GM21390 (cell line): ENCODE measurements around the gene RMND5A.

Source experiments
- ATAC-seq: cut with Tn5 transposase; IDR thresholded peaks from one replicate; pipeline ENCODE4 v1.9.1; 2021; ENCODE audit not compliant: unreplicated experiment

The RMND5A gene

GRCh38 chr2:86790134-86790675 is 70.1 kb downstream of the RMND5A start:
- ATAC-seq = no peak

- ATAC-seq = no peak
These were observed 70.8 kb downstream of the RMND5A start, which contains the start of gene CD8A for GRCh38 chr2:86790676-86791572. TSS of gene CD8A (minus strand) at chr2:86790913. CDS start at chr2:86790825, 88 bp downstream.

- no peak for ATAC-seq
These were observed 71.5 kb downstream of the RMND5A start for GRCh38 chr2:86791573-86791972.

DNA sequence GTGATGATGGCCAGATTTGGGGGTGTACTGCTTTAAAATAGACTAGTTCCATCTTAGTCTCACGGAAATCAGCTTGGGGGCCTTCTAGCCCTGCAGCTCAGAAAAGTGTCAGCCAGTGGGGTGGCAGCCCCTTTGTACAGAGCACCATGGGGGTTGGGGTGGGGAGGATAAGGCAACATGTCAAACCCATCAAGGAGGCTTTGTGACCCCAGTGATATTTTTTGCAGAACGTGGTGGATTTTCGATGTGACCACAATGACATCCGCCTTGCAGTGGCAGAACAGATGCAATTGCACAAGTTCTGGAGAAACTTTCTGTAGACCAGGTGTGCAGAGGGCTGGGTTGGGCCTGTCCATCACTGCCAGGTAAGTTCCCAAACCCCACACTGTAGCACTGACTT is 73.7 kb downstream of the RMND5A start:
- no peak for ATAC-seq

- ATAC-seq = no peak
These were observed 74.8 kb downstream of the RMND5A start for GRCh38 chr2:86794861-86795260.

DNA sequence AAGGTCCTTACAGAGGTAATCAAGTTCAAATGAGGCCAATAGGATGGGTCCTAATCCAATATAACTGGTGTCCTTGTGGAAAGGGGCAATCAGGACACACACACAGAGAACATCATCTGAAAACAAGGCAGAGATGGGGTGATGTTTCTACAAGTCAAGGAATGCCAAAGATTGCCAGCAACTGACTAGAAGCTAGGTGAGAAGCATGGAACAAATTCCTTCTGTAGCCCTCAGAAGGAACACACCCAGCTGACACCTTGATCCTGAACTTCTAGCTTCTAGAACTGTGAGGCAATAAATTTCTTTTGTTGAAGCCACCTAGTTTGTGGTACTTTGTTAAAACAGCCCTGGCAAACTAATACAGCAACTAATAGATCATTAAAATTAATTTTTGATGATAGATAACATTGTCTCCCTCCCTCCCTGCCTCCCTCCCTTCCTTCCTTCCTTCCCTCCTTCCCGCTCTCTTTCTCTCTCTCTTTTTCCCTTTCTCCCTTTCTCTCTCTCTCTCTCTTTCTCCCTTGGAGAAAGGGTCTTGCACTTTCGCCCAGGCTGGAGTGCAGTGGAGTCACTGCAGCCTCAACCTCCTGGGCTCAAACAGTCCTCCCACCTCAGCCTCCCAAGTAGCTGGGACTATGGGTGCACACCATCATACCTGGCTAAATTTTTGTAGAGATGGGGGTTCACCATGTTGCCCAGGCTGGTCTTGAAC is 80.9 kb downstream of the RMND5A start:
- no peak for ATAC-seq

DNA sequence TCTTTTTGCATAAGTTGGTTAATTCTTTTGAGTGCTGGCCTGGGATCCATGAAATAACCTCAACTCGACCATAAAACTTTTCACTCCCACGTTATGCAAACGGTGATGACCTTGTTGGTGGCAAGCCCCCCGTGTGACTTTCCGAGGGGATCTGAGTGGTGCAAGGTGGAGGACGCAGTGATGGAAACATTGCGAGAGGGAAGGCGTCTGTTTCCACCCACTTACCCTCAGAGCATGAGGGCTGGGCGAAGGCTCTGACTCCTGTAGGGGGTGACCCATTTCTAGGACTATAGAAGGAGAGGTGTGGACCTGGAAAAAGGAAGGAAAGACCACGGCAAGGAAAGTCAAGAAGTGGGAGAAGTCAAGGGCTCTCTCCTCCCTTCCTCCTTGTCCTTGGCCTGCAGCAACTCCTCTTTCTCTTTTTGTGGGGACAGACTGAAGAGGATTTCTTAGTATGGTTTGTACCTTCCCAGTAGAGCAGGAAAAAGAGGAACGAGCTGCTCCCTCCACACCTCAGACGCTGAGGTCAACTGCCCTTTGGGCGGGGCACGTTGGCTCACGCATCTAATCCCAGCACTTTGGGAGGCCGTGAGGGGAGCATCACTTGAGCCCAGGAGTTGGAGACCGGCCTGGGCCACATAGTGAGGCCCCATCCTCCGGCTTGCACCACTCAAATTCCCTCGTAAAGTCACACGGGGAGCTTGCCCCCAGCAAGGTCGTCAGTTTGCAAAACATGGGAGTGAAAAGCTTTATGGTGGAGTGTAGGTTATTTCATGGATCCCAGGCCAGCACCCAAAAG is 86.2 kb downstream of the RMND5A start:
- no peak for ATAC-seq

- no peak for ATAC-seq
These were observed 87.0 kb downstream of the RMND5A start for GRCh38 chr2:86807133-86807467.

DNA sequence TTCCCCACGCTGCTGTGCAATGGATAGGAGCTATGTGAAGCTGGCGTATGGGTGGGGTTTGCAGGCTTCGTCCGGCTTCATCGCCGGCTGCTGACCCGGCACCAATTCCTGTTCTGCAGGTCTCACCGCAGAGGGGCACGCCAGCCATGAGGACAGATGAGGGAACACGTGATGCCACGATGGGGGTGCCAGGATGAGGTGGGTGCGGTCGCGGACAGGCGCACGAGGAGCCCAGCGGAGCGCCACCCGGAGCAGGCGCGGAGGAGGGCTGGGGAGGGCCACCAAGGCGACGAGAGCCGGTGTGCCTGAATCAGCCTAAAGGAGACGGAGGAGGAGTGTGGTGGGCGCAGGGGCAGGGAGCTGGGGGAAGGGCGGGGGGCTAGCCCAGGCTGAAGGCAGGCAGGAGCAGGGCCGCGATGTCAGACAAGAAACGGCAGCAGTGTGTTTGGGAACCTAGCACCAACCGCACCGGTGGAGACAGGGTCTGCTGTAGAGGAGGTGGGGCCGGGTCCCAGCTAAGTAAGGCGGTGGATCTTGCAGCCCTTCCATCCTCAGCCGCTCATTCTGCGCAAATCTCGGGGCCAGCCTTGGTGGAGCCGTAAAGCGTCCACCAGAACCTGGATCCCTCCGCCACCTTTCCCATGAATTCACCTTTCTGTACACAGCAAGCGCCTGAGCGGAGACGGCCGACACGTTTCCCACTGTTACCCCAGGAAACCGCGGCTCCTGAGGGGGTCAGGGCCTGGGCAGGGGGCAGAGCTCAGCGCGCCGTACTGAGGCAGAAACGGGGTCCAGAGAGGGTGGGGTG is 87.6 kb downstream of the RMND5A start:
- ATAC-seq = no peak

DNA sequence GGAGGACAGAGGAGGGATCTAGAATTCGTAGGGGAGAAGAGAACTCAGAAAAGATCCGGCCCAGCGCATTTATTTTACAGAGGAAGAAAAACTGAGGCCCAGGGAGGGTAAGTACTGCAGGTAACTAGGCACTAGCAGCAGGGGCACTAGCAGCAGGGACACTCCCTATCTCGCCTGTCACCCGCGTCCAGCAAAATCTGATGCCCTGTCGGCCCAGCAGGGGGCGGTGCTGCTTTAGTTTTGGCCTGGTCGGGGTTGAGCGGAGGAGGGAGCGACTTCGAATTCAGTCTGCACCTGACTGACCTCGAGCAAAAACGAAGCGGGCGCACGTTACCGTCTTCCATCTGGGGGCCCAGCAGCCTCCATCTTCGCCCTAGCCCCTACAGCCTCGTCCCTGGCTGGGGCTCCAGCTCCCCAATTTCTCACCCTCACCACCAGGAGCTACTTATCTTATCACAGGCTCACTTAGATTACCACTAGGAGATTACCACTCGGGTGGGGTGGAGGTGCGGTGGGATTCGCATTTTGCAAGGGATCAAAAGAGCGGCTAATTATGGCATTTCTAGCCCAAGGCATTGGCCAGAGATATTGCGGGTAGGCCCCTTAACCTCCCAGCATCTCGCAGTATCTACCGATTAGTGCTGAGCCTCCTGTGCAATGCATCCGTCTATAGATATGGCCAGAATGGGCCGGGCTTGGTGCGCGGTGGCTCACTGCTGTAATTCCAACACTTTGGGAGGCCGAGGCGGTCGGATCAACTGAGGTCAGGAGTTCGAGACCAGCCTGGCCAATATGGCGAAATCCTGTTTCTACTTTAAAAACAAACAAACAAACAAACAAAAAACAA is 88.4 kb downstream of the RMND5A start:
- peak; percentile 97 for ATAC-seq

DNA sequence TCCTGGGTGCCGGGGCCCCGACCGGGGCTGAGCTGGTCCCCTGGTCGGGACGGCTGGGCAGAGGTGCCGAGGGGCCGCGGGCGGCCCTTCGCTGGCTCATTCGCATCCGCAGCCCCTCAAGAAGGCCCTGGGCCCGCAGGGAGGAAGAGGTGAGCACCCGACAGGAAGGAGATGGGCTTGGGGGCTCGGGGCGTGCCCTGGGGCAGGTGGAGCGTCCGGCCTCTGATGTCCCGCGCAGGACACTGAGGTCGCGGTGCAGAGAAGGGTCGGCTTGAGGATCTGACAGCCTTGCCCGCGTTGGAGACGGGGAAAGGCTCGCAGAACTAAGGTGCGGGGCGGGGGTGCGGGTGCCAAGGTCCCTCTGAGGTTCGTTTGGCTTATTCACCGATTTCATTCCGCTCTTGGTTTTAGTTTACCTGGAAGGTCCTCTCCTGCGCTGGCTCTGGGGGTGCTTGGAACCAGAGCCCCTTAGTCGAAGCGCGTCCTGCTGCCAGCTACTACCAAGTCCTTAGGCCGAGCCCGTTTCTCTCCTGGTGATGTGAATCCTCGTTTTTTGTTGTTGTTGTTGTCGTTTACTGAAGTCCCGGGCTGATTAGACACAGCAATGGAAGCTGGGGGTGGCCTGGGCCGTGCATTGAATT is 89.5 kb downstream of the RMND5A start:
- ATAC-seq = no peak

DNA sequence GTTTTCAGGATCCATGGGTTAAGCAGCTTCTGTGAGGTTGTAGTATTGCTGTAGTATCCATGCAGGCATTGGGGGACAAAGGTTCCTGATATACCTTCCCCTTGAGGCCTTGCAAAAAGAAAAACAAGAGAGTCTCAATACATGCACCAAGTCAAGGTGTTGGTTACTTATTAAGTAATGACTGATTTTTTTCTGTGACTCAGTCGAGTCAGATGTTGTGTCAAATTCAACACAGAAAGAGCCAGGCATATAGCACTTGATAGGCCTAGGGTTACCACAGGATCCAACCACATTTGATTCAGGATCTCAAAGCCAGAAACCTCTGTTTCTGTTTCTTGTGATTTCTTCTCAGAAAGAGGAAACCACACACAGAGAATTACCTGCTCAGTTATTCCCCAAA is 95.5 kb downstream of the RMND5A start:
- ATAC-seq = no peak

DNA sequence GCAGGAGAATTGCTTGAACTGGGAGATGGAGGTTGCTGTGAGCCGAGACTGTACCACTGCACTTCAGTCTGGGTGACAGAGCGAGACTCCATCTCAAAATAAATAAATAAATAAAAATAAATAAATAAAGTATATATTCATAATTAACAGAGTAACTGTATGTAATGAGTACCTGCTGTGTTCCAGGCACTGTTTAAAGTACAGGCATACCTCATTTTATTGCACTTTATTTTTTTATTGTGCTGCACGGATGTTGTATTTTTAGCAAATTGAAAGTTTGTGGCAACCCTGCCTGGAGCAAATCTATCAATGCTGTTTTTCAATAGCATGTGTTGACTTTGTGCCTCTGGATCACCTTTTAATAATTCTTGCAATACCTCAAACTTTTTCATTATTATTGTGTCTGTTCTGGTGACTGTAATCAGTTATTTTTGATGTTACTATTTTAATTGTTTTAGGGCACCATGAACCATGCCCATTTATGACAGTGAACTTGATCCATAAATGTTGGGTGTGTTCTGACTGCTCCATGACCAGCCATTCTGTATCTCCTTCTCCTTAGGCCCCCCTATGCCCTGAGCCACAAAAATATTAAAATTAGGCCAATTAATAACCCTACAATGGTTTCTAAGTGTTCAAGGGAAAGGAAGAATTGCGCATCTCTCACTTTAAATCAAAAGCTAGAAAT is 98.2 kb downstream of the RMND5A start:
- ATAC-seq = no peak

GRCh38 chr2:86818957-86819356 is 98.9 kb downstream of the RMND5A start:
- no peak for ATAC-seq

DNA sequence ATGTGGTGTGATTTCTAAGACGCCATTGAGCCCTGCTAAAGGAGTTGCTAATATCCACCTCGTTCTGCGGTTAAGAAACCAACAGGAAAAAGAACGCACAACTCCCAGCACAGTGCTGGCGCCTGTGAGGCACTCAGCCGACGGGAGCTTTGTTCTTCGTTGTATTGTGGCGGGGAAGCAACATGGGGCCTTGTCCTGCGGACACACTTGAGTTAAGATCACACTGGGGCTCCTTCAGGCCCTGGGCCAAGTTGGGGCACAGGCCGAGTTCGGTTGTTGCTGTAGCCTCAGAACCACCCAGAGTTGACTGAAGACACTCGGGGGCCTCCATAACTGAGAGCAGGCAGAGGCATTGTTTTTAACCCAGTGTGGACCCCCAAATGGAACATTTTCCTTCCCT is 101.2 kb downstream of the RMND5A start:
- ATAC-seq = no peak

DNA sequence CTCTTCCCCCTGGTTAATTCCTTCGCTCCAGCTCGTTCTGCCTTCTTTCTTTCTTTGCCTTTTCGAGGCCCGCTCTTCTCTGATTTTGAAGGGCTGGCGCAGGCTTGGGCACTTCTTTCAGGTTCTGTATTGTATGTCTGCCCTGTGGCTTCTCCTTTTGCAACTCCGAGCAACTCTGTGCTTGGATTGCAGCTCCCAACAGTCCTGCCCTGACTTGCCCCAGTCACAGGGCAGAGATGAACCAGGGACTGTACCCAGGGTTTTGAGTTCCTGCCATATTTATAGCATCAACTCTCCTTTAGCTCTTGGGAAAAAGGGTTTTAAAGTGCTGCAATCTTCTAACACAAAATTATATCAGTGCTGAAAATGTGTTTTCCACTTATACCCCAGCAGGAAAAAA is 101.8 kb downstream of the RMND5A start:
- no peak for ATAC-seq

- ATAC-seq = no peak
These were observed 102.7 kb downstream of the RMND5A start for GRCh38 chr2:86822668-86823345.
